Osteoblast (primary cell): ENCODE measurements around the gene OSCP1. TPM values are rescaled to one million over a fixed set of nuclear protein-coding genes. Genes with fewer than 3 reads are reported as not detected.

ENCODE experiments used
- DNase-seq: peaks from one replicate; pipeline ENCODE4 v3.0.0; 2011; ENCODE audit warnings: low spot score, mixed read lengths; ENCODE audit not compliant: insufficient read length; ENCODE audit errors: missing footprints
- H2AFZ ChIP-seq: 2 replicates; pipeline ENCODE4 v1.6.0; 2011; ENCODE audit warnings: mild to moderate bottlenecking, low read length
- H3K27ac ChIP-seq: 2 replicates; pipeline ENCODE4 v1.5.1; 2011; ENCODE audit warnings: mild to moderate bottlenecking, low read depth, low read length, moderate library complexity
- H3K27me3 ChIP-seq: 2 replicates; pipeline ENCODE4 v1.6.0; 2012; ENCODE audit warnings: mild to moderate bottlenecking, control low read depth, inconsistent platforms, low read length, moderate library complexity; ENCODE audit not compliant: insufficient read depth
- H3K36me3 ChIP-seq: 2 replicates; pipeline ENCODE4 v1.5.1; 2011; ENCODE audit warnings: mild to moderate bottlenecking, low read length, control low read depth, moderate library complexity; ENCODE audit not compliant: insufficient read depth
- H3K4me1 ChIP-seq: 2 replicates; pipeline ENCODE4 v1.5.1; 2011; ENCODE audit warnings: mild to moderate bottlenecking, low read length, control low read depth, moderate library complexity; ENCODE audit not compliant: insufficient read depth
- H3K4me2 ChIP-seq: 2 replicates; pipeline ENCODE4 v1.6.0; 2011; ENCODE audit warnings: mild to moderate bottlenecking, low read length; ENCODE audit not compliant: insufficient read depth
- H3K4me3 ChIP-seq: fragments of 200-600 bp; sonication (generic); 3 replicates; pipeline ENCODE4 v1.5.1; 2012; ENCODE audit warnings: mild to moderate bottlenecking, low read length, inconsistent platforms; ENCODE audit not compliant: insufficient read depth
- H3K79me2 ChIP-seq: 2 replicates; pipeline ENCODE4 v1.6.0; 2012; ENCODE audit warnings: mild to moderate bottlenecking, low read length, control low read depth, inconsistent platforms; ENCODE audit not compliant: insufficient read depth
- H3K9me3 ChIP-seq: 2 replicates; pipeline ENCODE4 v1.5.1; 2011; ENCODE audit warnings: low read depth, low read length, control low read depth
- H4K20me1 ChIP-seq: 2 replicates; pipeline ENCODE4 v1.6.0; 2012; ENCODE audit warnings: mild to moderate bottlenecking, low read length, control low read depth; ENCODE audit not compliant: insufficient read depth
- total RNA-seq: library from RNA; depleted of rRNA; stranded (reverse); fragments of >200 nt; gene quantifications from 2 replicates; pipeline ENCODE4 v1.2.3, GENCODE V29; 2012
- TF ChIP-seq, protein P1 (sequence below): IDR thresholded peaks from 2 replicates; pipeline ENCODE4 v1.5.1; 2011; ENCODE audit warnings: mild to moderate bottlenecking, low read depth, low read length, moderate library complexity; ENCODE audit errors: extremely low read depth

Gene OSCP1
- total RNA-seq, 1 donor, result 14.5 TPM

DNA sequence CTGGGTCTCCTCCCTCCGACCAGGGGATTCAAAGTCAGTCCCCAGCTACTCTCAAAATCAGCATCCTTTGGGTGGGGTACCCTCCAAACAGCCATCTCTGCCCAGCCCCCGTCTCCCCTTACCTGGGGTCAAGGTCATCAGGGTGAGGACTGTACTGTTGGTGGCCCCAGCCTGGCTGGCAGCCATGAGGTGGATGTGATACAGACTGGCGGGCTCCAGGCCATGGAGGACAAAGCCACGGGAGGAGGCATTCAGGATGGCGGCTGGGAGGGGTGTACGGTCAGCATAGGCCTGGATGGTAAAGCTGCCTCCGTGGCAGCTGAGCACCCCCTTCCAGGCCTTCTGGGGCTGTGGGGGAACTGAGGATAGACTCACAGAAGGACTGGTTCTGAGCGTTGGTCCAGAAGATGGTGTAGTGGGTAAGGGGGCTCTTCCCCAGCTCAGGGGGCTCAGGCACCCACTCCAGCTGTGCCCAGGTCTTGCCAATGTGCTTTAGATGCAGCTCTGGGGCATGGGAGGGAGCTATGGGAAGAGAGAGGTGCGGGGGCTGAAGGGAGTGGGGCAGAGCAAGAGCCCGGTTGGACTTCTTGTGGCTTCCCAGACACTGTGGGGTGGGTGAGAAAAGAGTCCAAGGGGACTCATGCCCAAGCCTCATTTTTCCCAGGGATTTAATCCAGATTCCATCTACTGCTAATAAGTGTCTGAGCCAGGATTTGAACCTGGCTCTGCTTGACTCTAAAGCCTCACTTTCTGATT is 17.6 kb upstream of the OSCP1 start:
- Histone ChIP-seq H3K27me3 (no peaks in the 10 kb centered on the region), H3K79me2 (peaks cover 9% of the 10 kb centered on the region), H3K27ac (no peak overlapping the region), H3K4me2 (no peak overlapping the region), H2AFZ (no peak overlapping the region), H4K20me1 (no peaks in the 10 kb centered on the region), H3K4me3 (no peak overlapping the region), H3K36me3 (no peaks in the 10 kb centered on the region), H3K9me3 (no peaks in the 10 kb centered on the region), H3K4me1 (peaks cover 13% of the 10 kb centered on the region)
- DNase-seq, result peak; percentile 64
- TF ChIP-seq, protein P1, sequence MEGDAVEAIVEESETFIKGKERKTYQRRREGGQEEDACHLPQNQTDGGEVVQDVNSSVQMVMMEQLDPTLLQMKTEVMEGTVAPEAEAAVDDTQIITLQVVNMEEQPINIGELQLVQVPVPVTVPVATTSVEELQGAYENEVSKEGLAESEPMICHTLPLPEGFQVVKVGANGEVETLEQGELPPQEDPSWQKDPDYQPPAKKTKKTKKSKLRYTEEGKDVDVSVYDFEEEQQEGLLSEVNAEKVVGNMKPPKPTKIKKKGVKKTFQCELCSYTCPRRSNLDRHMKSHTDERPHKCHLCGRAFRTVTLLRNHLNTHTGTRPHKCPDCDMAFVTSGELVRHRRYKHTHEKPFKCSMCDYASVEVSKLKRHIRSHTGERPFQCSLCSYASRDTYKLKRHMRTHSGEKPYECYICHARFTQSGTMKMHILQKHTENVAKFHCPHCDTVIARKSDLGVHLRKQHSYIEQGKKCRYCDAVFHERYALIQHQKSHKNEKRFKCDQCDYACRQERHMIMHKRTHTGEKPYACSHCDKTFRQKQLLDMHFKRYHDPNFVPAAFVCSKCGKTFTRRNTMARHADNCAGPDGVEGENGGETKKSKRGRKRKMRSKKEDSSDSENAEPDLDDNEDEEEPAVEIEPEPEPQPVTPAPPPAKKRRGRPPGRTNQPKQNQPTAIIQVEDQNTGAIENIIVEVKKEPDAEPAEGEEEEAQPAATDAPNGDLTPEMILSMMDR, result no peak

DNA sequence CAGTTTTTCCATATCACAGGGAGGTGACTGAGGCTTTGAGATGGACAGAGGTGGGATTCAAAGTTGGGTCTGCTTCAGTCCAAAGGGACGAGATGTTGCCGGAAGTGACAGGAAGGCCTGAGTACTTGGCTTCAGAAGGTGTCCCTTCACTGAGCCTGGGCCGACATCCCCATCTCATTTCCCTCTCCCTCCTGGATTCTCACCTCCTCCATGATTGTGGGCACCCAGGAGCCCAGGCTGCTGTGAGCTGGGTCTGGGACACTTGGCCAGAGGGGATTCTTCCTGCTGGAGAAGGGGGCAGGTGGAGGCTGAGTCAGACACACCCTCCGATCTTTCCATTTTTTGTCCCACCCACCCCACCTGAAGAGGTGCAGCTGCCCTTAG is 16.8 kb upstream of the OSCP1 start:
- H3K27ac ChIP-seq, result no peak overlapping the region
- TF ChIP-seq, protein P1, result no peak

DNA sequence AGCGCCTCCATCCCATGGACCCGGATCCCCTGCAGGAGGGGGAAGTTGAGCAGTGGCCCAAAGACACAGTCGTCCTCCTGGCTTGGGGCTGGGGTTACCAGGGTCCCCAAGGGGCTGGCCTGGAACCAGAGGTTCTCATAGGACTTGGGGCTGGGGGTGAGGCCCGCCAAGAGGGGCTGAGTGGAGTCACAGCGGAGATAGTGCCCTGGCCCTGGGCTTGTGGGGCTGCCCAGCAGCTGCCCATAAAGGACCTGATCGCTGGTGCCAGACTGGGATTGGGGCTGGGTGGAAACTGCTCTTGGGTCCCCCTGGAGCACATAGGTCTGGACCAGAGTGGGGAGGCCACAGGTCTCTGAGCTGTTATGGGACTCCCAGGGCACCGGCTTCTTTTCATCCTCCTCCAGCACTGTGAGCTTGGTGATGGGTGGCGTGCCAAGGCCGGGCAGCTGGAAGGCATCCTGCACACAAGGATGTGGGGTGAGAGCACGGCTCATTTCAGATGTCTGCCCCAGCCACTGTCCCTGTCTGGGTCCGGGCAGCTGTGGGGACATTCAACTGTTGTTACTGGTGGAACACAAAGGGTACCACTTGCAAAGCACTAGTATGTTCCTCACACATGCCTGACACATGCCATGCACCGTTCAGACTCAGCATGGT is 16.2 kb upstream of the OSCP1 start:
- Histone ChIP-seq H2AFZ (no peak overlapping the region), H3K4me2 (no peak overlapping the region), H3K36me3 (peaks cover 9% of the 10 kb centered on the region), H4K20me1 (no peaks in the 10 kb centered on the region), H3K4me3 (no peak overlapping the region), H3K9me3 (no peaks in the 10 kb centered on the region), H3K79me2 (peaks cover 14% of the 10 kb centered on the region), H3K4me1 (peaks cover 13% of the 10 kb centered on the region), H3K27ac (no peak overlapping the region), H3K27me3 (no peaks in the 10 kb centered on the region)
- TF ChIP-seq, protein P1, result no peak
- DNase-seq, result peak; percentile 21

More for the DNA sequence above, 16.8 kb upstream of the OSCP1 start:
- Histone ChIP-seq H3K4me3 (no peak overlapping the region), H3K27me3 (no peaks in the 10 kb centered on the region), H2AFZ (no peak overlapping the region), H3K9me3 (no peaks in the 10 kb centered on the region), H3K36me3 (peaks cover 4% of the 10 kb centered on the region), H3K4me2 (no peak overlapping the region), H3K4me1 (peaks cover 13% of the 10 kb centered on the region), H3K79me2 (peaks cover 14% of the 10 kb centered on the region), H4K20me1 (no peaks in the 10 kb centered on the region)
- peak; percentile 78 for DNase-seq

DNA sequence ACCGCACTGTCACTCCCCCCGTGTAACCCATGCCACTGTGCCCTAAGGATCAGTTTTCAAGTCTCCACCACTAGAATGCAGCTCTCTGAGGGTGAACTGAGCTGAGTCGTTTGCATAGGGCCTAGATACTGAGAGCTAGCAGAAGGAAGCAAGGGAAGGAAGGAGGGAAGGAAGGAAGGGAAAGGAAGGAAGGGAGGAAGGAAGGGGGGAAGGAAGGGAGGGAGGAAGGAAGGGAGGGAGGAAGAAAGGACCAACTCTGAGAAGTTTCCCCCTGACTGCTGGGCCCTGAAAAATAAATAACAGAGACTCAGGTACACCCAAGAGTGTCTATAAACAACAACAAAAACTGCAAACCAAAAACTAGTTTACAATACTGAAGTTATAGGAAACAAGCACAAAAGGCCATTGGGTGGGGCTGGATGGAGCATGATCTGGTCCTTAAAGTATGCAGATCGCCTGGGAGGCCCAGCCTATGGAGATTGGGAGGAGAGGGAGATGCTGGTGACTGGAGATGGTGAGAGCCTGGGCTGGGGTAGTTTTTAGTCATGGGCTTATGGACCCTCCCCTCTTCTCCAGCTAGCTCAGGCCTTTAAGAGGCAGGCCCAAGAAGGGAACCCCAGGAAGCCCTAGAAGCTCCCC is 15.6 kb upstream of the OSCP1 start:
- H3K36me3 ChIP-seq, result peaks cover 16% of the 10 kb centered on the region
- H3K27me3 ChIP-seq, result no peaks in the 10 kb centered on the region
- H3K9me3 ChIP-seq, result no peaks in the 10 kb centered on the region
- no peak overlapping the region for H3K4me3 ChIP-seq
- H3K4me1 ChIP-seq, result peaks cover 13% of the 10 kb centered on the region
- H2AFZ ChIP-seq, result peak overlapping the region; percentile 42
- no peak overlapping the region for H3K27ac ChIP-seq
- H4K20me1 ChIP-seq, result no peaks in the 10 kb centered on the region
- TF ChIP-seq, protein P1, result no peak
- no peak overlapping the region for H3K4me2 ChIP-seq
- peaks cover 14% of the 10 kb centered on the region for H3K79me2 ChIP-seq
- DNase-seq, result peak; percentile 82
